ENCODE data around the gene GALNTL6. TPM values are rescaled to one million over a fixed set of nuclear protein-coding genes. Genes with fewer than 3 reads are reported as not detected.

The GALNTL6 gene
- total RNA-seq, 1 experiment from 2014 or later, result not detected

- no peaks in the 10 kb centered on the region for H3K9me3 ChIP-seq (ENCODE audit: control insufficient read depth in 1 of 2, insufficient read depth in 1 of 2, low read depth in 1 of 2, low read length in 2 of 2)
- TF ChIP-seq, protein P1, sequence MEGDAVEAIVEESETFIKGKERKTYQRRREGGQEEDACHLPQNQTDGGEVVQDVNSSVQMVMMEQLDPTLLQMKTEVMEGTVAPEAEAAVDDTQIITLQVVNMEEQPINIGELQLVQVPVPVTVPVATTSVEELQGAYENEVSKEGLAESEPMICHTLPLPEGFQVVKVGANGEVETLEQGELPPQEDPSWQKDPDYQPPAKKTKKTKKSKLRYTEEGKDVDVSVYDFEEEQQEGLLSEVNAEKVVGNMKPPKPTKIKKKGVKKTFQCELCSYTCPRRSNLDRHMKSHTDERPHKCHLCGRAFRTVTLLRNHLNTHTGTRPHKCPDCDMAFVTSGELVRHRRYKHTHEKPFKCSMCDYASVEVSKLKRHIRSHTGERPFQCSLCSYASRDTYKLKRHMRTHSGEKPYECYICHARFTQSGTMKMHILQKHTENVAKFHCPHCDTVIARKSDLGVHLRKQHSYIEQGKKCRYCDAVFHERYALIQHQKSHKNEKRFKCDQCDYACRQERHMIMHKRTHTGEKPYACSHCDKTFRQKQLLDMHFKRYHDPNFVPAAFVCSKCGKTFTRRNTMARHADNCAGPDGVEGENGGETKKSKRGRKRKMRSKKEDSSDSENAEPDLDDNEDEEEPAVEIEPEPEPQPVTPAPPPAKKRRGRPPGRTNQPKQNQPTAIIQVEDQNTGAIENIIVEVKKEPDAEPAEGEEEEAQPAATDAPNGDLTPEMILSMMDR (IDR thresholded peaks at IDR 0.05 in 2 of 3, conservative IDR thresholded peaks at IDR 0.05 in 1 of 3; ENCODE audit: borderline replicate concordance in 1 of 3, insufficient read depth in 1 of 3, low read depth in 2 of 3, low read length in 2 of 3), result peak in 1 of 3 experiments; percentile 21; a peak in 1 of 6 replicates
- TF ChIP-seq POLR2A (IDR thresholded peaks at IDR 0.05; ENCODE audit: borderline replicate concordance, extremely low read depth, insufficient read depth, insufficient read length), result no peak
- no peak for TF ChIP-seq ZFX (IDR thresholded peaks at IDR 0.05)
- TF ChIP-seq RAD21 (IDR thresholded peaks at IDR 0.05; ENCODE audit: low read depth), result peak; percentile 47
- TF ChIP-seq FOSL1 (IDR thresholded peaks at IDR 0.05; ENCODE audit: low read depth), result no peak
- DNase-seq (ENCODE audit: low read depth, low spot score) (no peak), ATAC-seq (no peak)
- no peaks in the 10 kb centered on the region for H4K20me1 ChIP-seq (ENCODE audit: insufficient read depth)
- H3K4me3 ChIP-seq (replicated peaks in 1 of 2; ENCODE audit: low read depth in 1 of 2, low read length in 2 of 2), result no peak overlapping the region
- no peaks in the 10 kb centered on the region for H3K9me2 ChIP-seq (ENCODE audit: insufficient read depth)
- no peaks in the 10 kb centered on the region for H3K79me2 ChIP-seq (ENCODE audit: insufficient read depth, low read length)
- H2AFZ ChIP-seq (ENCODE audit: low read depth, low read length, poor library complexity, severe bottlenecking), result no peak overlapping the region
- no peak overlapping the region for H3K4me2 ChIP-seq (ENCODE audit: low read length)
- BruUV-seq (replicated peaks), result no TSS peak
- ChIA-PET CTCF (interaction anchor here (0.9 kb wide), 1 partner anchor 299 kb away, joined by 3 read pairs; no protein-coding TSS in a partner anchor), POLR2A (no interaction called here), RAD21 (ENCODE audit: low non-redundant PET in 1 of 2, low total read pairs in 2 of 2, uncharacterized antibody in 2 of 2, unreplicated experiment in 2 of 2) (no interaction called here)
- H3K27ac ChIP-seq (ENCODE audit: low read depth, low read length), result no peak overlapping the region
- no peaks in the 10 kb centered on the region for H3K27me3 ChIP-seq (ENCODE audit: insufficient read depth, low read length)
- intact Hi-C loops (cut with micrococcal nuclease), result loop anchor here (1.0 kb wide), 1 partner anchor 298 kb away; no protein-coding TSS in a partner anchor
- no peak overlapping the region for H3K9ac ChIP-seq (ENCODE audit: low read length)
- peaks cover 0 to 4% of the 10 kb centered on the region in 2 experiments; a peak in 2 of 4 replicates for H3K4me1 ChIP-seq (ENCODE audit: control insufficient read depth in 1 of 2, insufficient read depth in 2 of 2, low read length in 2 of 2)
- no peaks in the 10 kb centered on the region for H3K36me3 ChIP-seq (ENCODE audit: control insufficient read depth in 1 of 2, insufficient read depth in 2 of 2, low read length in 2 of 2)
Measured at GRCh38 chr4:172147687-172148086, 334.5 kb downstream of the GALNTL6 start.

DNA sequence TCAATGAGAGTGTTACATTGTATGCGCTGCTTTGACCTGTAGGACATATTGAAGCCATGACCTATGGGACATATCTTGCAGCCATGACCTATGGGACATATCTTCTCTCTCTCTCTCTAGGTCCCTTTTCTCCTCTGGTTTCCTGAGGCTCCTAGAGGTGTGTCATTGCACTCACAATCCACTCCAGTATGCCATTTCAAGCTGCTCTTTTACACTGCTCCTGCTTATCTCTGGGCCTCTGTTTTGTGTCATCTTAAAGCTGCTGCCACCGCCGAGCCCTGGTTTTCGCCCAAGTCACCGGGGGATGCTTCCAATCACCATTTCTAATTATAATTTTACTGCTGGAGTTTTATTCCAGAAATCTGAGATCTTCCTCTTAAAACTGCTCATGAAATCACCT lies 336.1 kb downstream of the GALNTL6 start:
- Histone ChIP-seq H3K4me2 (ENCODE audit: low read length) (no peak overlapping the region), H3K27ac (ENCODE audit: low read depth, low read length) (no peak overlapping the region), H3K9ac (ENCODE audit: low read length) (no peak overlapping the region), H3K4me1 (ENCODE audit: control insufficient read depth in 1 of 2, insufficient read depth in 2 of 2, low read length in 2 of 2) (no peaks in the 10 kb centered on the region), H4K20me1 (ENCODE audit: insufficient read depth) (no peaks in the 10 kb centered on the region), H2AFZ (ENCODE audit: low read depth, low read length, poor library complexity, severe bottlenecking) (no peak overlapping the region), H3K27me3 (ENCODE audit: insufficient read depth, low read length) (no peaks in the 10 kb centered on the region), H3K79me2 (ENCODE audit: insufficient read depth, low read length) (no peaks in the 10 kb centered on the region), H3K9me2 (ENCODE audit: insufficient read depth) (no peaks in the 10 kb centered on the region), H3K4me3 (replicated peaks in 1 of 2; ENCODE audit: low read depth in 1 of 2, low read length in 2 of 2) (no peak overlapping the region), H3K36me3 (ENCODE audit: control insufficient read depth in 1 of 2, insufficient read depth in 2 of 2, low read length in 2 of 2) (no peaks in the 10 kb centered on the region), H3K9me3 (ENCODE audit: control insufficient read depth in 1 of 2, insufficient read depth in 1 of 2, low read depth in 1 of 2, low read length in 2 of 2) (no peaks in the 10 kb centered on the region)
- intact Hi-C loops (cut with micrococcal nuclease), result no loop called here
- ChIA-PET CTCF (no interaction called here), RAD21 (ENCODE audit: low non-redundant PET in 1 of 2, low total read pairs in 2 of 2, uncharacterized antibody in 2 of 2, unreplicated experiment in 2 of 2) (no interaction called here), POLR2A (no interaction called here)
- DNase-seq (ENCODE audit: low read depth, low spot score), result no peak
- ATAC-seq, result no peak
- no TSS peak for BruUV-seq (replicated peaks)
- TF ChIP-seq EZH2 (IDR thresholded peaks at IDR 0.05) (no peak), EGR1 (IDR thresholded peaks at IDR 0.05; ENCODE audit: low read depth) (no peak), ZNF274 (IDR thresholded peaks at IDR 0.05; ENCODE audit: low read depth, low read length) (no peak), ELF1 (IDR thresholded peaks at IDR 0.05; ENCODE audit: borderline replicate concordance, low read depth) (no peak), TCF7L2 (IDR thresholded peaks at IDR 0.05; ENCODE audit: borderline replicate concordance, extremely low read depth, insufficient read depth, insufficient read length) (no peak), POLR2AphosphoS5 (IDR thresholded peaks at IDR 0.05; ENCODE audit: low read depth, low read length) (no peak), RAD21 (IDR thresholded peaks at IDR 0.05; ENCODE audit: low read depth) (no peak), ZFX (IDR thresholded peaks at IDR 0.05) (no peak), YY1 (IDR thresholded peaks at IDR 0.05; ENCODE audit: extremely low read depth, insufficient replicate concordance, low read depth, low read length) (no peak), ATF3 (IDR thresholded peaks at IDR 0.05) (no peak), EZH2phosphoT487 (IDR thresholded peaks at IDR 0.05; ENCODE audit: borderline replicate concordance) (no peak)
- TF ChIP-seq, protein P2, sequence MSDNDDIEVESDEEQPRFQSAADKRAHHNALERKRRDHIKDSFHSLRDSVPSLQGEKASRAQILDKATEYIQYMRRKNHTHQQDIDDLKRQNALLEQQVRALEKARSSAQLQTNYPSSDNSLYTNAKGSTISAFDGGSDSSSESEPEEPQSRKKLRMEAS (IDR thresholded peaks at IDR 0.05), result no peak
- TF ChIP-seq, protein P1 (IDR thresholded peaks at IDR 0.05 in 2 of 3, conservative IDR thresholded peaks at IDR 0.05 in 1 of 3; ENCODE audit: borderline replicate concordance in 1 of 3, insufficient read depth in 1 of 3, low read depth in 2 of 3, low read length in 2 of 3), result no peak
